Spleen (tissue), 11 donors: ENCODE data around the gene VWF. TPM values are rescaled to one million over a fixed set of nuclear protein-coding genes. Genes with fewer than 3 reads are reported as not detected.

ENCODE experiments used
- DNase-seq: peaks from one replicate; pipeline ENCODE4 v3.0.0-alpha.2; 2020
- H3K27ac ChIP-seq, 8 donors: fragments of 200-600 bp; sonication (generic) in 7 of 8; 1 replicate in 4 of 8; 2 replicates in 4 of 8; pipeline versions ENCODE4 v1.5.0 to v1.8.0; 2016 to 2021; ENCODE audit warnings: inconsistent platforms in 4 of 8, mild to moderate bottlenecking in 4 of 8, moderate library complexity in 1 of 8
- H3K27me3 ChIP-seq, 7 donors: fragments of 200-600 bp; sonication (generic) in 6 of 7; replicated peaks in 1 of 7; 1 replicate in 4 of 7; 2 replicates in 3 of 7; pipeline versions ENCODE4 v1.5.0 to v1.8.0; 2016 to 2021; ENCODE audit warnings: inconsistent platforms in 3 of 7, mild to moderate bottlenecking in 1 of 7
- H3K36me3 ChIP-seq, 6 donors: fragments of 200-600 bp; sonication (generic) in 5 of 6; 1 replicate in 4 of 6; 2 replicates in 2 of 6; pipeline versions ENCODE4 v1.5.0 to v1.8.0; 2016 to 2021; ENCODE audit warnings: inconsistent platforms in 2 of 6
- H3K4me1 ChIP-seq, 6 donors: fragments of 200-600 bp; sonication (generic) in 5 of 6; 1 replicate in 3 of 6; 2 replicates in 3 of 6; pipeline versions ENCODE4 v1.5.0 to v1.8.0; 2016 to 2021; ENCODE audit warnings: inconsistent platforms in 3 of 6
- H3K4me3 ChIP-seq, 8 donors: fragments of 200-600 bp; sonication (generic) in 7 of 8; 1 replicate in 4 of 8; 2 replicates in 4 of 8; pipeline versions ENCODE4 v1.5.0 to v1.8.0; 2016 to 2021; ENCODE audit warnings: inconsistent platforms in 4 of 8, mild to moderate bottlenecking in 4 of 8, moderate library complexity in 2 of 8
- H3K9me3 ChIP-seq, 8 donors: fragments of 200-600 bp; sonication (generic) in 7 of 8; 1 replicate in 4 of 8; 2 replicates in 4 of 8; pipeline versions ENCODE4 v1.5.0 to v1.8.0; 2016 to 2021; ENCODE audit warnings: inconsistent platforms in 4 of 8
- CTCF ChIP-seq, 11 experiments: fragments of 200-600 bp in 7 of 11; fragments of 450-650 bp in 4 of 11; sonication (generic) in 4 of 11; IDR thresholded peaks in 8 of 11; conservative IDR thresholded peaks in 3 of 11; 1 replicate in 7 of 11; 2 replicates in 4 of 11; pipeline versions ENCODE4 v1.4.0 to v1.8.0; 2016 to 2021; ENCODE audit warnings: antibody characterized with exemption in 11 of 11, inconsistent platforms in 4 of 11, mild to moderate bottlenecking in 1 of 11
- POLR2A ChIP-seq, 3 donors: fragments of 450-650 bp; IDR thresholded peaks; one replicate each; pipeline ENCODE4 v1.5.1; 2017; ENCODE audit warnings: antibody characterized with exemption in 3 of 3, mild to moderate bottlenecking in 1 of 3
- POLR2AphosphoS5 ChIP-seq, 3 donors: sonication (generic); formaldehyde crosslinking; IDR thresholded peaks; one replicate each; pipeline ENCODE4 v1.5.1; 2017; ENCODE audit warnings: antibody characterized with exemption in 3 of 3
- WGBS, 5 donors: extraction: QIAGEN DNeasy Blood & Tissue Kit in 3 of 5; methylation state at CpG; one replicate each; pipeline versions ENCODE4 v1.1.5 to v1.1.7; 2013 to 2018; 5-methylcytosine and 5-hydroxymethylcytosine counted together
- intact Hi-C: fragments of 100-400 bp; cut with DNase I; formaldehyde crosslinking; loops from one replicate; pipeline ENCODE4 v1.15.0; 2023; ENCODE audit warnings: low total_unique reads
- polyA plus RNA-seq, 3 donors: library from polyadenylated mRNA; stranded (reverse); fragments of 200-250 nt; gene quantifications; one replicate each; pipeline ENCODE4 v1.2.1, GENCODE V29; 2013
- total RNA-seq, 7 donors: library from RNA; depleted of rRNA in 3 of 7; stranded (reverse); fragments of >200 nt in 3 of 7; fragmentation: NEBNext Ultra II Directional in 4 of 7; extraction: Animal tissue kit (Norgen Biotek cat#: 25700) in 4 of 7; gene quantifications; one replicate each; pipeline versions ENCODE4 v1.1.0 to v1.2.1, GENCODE V29; 2016 to 2021
- donor health status: healthy with polysubstance abuse.
- donor health status: DM: no; HTN: no; CAD: no; lungs with moderate emphysema.
- donor health status: DM: no; HTN: no; CAD: no.
- donor health status: Bipolar disorder and iron deficiency.
- donor health status: healthy.
- donor health status: DM: no; HTN: no; CAD: no.
- donor health status: DM: yes; HTN: yes; CAD: no.

VWF gene
- total and polyA plus RNA-seq, 10 donors: 12.9 to 957 (median 321) TPM

GRCh38 chr12:6095269-6095668, 29.2 kb downstream of the VWF start:
- TF ChIP-seq POLR2AphosphoS5 (IDR thresholded peaks at IDR 0.05) (no peak), POLR2A (IDR thresholded peaks at IDR 0.05) (no peak), CTCF (IDR thresholded peaks at IDR 0.05 in 8 of 11, conservative IDR thresholded peaks at IDR 0.05 in 3 of 11) (no peak)
- 77 to 84% (median 80%) methylated on average over 4 of the region's 4 CpGs for WGBS, 5 donors
- peak; percentile 10 for DNase-seq
- Histone ChIP-seq H3K9me3 (no peaks in the 10 kb centered on the region), H3K36me3 (peaks cover 0 to 11% (median 0%) of the 10 kb centered on the region in 6 donors), H3K27ac (no peak overlapping the region), H3K4me3 (no peak overlapping the region), H3K27me3 (peaks cover 0 to 22% (median 0%) of the 10 kb centered on the region in 7 donors), H3K4me1 (peaks cover 0 to 27% (median 6%) of the 10 kb centered on the region in 6 donors)
- intact Hi-C loops: no loop called here

GRCh38 chr12:6093764-6094163, 30.7 kb downstream of the VWF start:
- Histone ChIP-seq H3K4me3 (no peak overlapping the region), H3K27me3 (peaks cover 0 to 19% (median 0%) of the 10 kb centered on the region in 7 donors), H3K9me3 (no peaks in the 10 kb centered on the region), H3K27ac (peak overlapping the region in 2 of 8 donors; percentile 6 to 40), H3K4me1 (peaks cover 0 to 37% (median 6%) of the 10 kb centered on the region in 6 donors), H3K36me3 (peaks cover 0 to 11% (median 0%) of the 10 kb centered on the region in 6 donors)
- DNase-seq: peak; percentile 37
- 87 to 100% (median 94%) methylated on average over 2 of the region's 2 CpGs for WGBS, 5 donors
- TF ChIP-seq CTCF (IDR thresholded peaks at IDR 0.05 in 8 of 11, conservative IDR thresholded peaks at IDR 0.05 in 3 of 11): no peak
- TF ChIP-seq POLR2AphosphoS5 (IDR thresholded peaks at IDR 0.05): no peak
- TF ChIP-seq POLR2A (IDR thresholded peaks at IDR 0.05): no peak
- intact Hi-C loops: no loop called here

- DNase-seq: peak; percentile 62
Measured at GRCh38 chr12:6092784-6093722, 31.4 kb downstream of the VWF start.

GRCh38 chr12:6091786-6092566, 32.5 kb downstream of the VWF start:
- peak overlapping the region in 1 of 8 donors; percentile 30 for H3K27ac ChIP-seq
- 81 to 88% (median 83%) methylated on average over 10 to 14 of the region's 14 CpGs for WGBS, 5 donors
- no peaks in the 10 kb centered on the region for H3K9me3 ChIP-seq
- TF ChIP-seq POLR2A (IDR thresholded peaks at IDR 0.05) (no peak), CTCF (IDR thresholded peaks at IDR 0.05 in 8 of 11, conservative IDR thresholded peaks at IDR 0.05 in 3 of 11) (no peak), POLR2AphosphoS5 (IDR thresholded peaks at IDR 0.05) (no peak)
- peak; percentile 44 for DNase-seq
- no peak overlapping the region for H3K4me3 ChIP-seq
- peaks cover 0 to 11% (median 0%) of the 10 kb centered on the region in 7 donors for H3K27me3 ChIP-seq
- H3K36me3 ChIP-seq: peaks cover 0 to 16% (median 0%) of the 10 kb centered on the region in 6 donors
- intact Hi-C loops: no loop called here
- H3K4me1 ChIP-seq: peaks cover 0 to 42% (median 6%) of the 10 kb centered on the region in 6 donors

More at GRCh38 chr12:6092784-6093722, 31.4 kb downstream of the VWF start:
- Histone ChIP-seq H3K36me3 (peaks cover 0 to 11% (median 0%) of the 10 kb centered on the region in 6 donors), H3K4me3 (no peak overlapping the region), H3K27me3 (peaks cover 0 to 19% (median 0%) of the 10 kb centered on the region in 7 donors), H3K9me3 (no peaks in the 10 kb centered on the region), H3K4me1 (peaks cover 0 to 42% (median 6%) of the 10 kb centered on the region in 6 donors), H3K27ac (peak overlapping the region in 2 of 8 donors; percentile 6 to 40)
- TF ChIP-seq POLR2AphosphoS5 (IDR thresholded peaks at IDR 0.05) (peak in 1 of 3 donors; percentile 18), POLR2A (IDR thresholded peaks at IDR 0.05) (no peak)
- intact Hi-C loops: no loop called here
- 77 to 89% (median 79%) methylated on average over 9 of the region's 9 CpGs for WGBS, 5 donors
